ENCODE measurements around the gene TLN1. TPM values are rescaled to one million over a fixed set of nuclear protein-coding genes. Genes with fewer than 3 reads are reported as not detected.

TLN1 gene
- total and polyA plus RNA-seq, 2 experiments from 2014 or later, result 21.5 to 120 TPM

GRCh38 chr9:35689542-35690293 is 42.3 kb downstream of the TLN1 start, which contains the start of gene TPM2:
TSS of gene TPM2 (minus strand) at chr9:35689925. CDS start at chr9:35689817, 108 bp downstream.
- peak; percentile 23 for TF ChIP-seq REST (IDR thresholded peaks at IDR 0.05; ENCODE audit: unreplicated experiment)
- TF ChIP-seq CREB1 (CRISPR knock-in tag; IDR thresholded peaks at IDR 0.05; ENCODE audit: low read depth), result 0 out of 2 replicates have a peak, but pooled peaks have one; percentile 31
- TF ChIP-seq CTCF (conservative IDR thresholded peaks at IDR 0.05; ENCODE audit: low read depth in 2 of 2), result no peak
- TF ChIP-seq POLR2AphosphoS5 (IDR thresholded peaks at IDR 0.05; ENCODE audit: low read depth), result peak; percentile 98
- TF ChIP-seq ZNF114 (CRISPR knock-in tag; IDR thresholded peaks at IDR 0.05), result no peak
- Histone ChIP-seq H3F3A (replicated peaks; ENCODE audit: low read depth) (0 out of 2 replicates have a peak, but pooled peaks cover 4% of the 10 kb centered on the region), H3K27ac (ENCODE audit: low read depth) (peak within 1 kb of the TSS; percentile 87; the same call in 1 of the 2 replicates), H3K4me3 (peak within 1 kb of the TSS; percentile 94), H3K4me2 (peak within 1 kb of the TSS; percentile 96), H3K36me3 (ENCODE audit: insufficient read depth) (peaks cover 13% of the 10 kb centered on the region; the same call in 1 of the 2 replicates), H3K4me1 (ENCODE audit: insufficient read depth) (peaks cover 17% of the 10 kb centered on the region; the same call in 1 of the 2 replicates), H3K79me2 (replicated peaks; ENCODE audit: insufficient read depth) (peaks cover 22% of the 10 kb centered on the region), H3K9me2 (ENCODE audit: insufficient read depth) (no peaks in the 10 kb centered on the region), H2AFZ (peak within 1 kb of the TSS; percentile 92), H3K27me3 (ENCODE audit: insufficient read depth) (no peaks in the 10 kb centered on the region), H4K20me1 (replicated peaks; ENCODE audit: insufficient read depth) (peaks cover 6% of the 10 kb centered on the region; the same call in 1 of the 2 replicates)
- DNase-seq (ENCODE audit: low spot score), result peak; percentile 86
- peak within 1 kb of the TSS; percentile 95 for H3K4me3 Mint-ChIP-seq
- ATAC-seq, result peak; percentile 67
- H3K27me3 Mint-ChIP-seq (ENCODE audit: insufficient read depth, low read depth, poor library complexity), result peaks cover 3% of the 10 kb centered on the region
- peaks cover 33% of the 10 kb centered on the region for H3K4me1 Mint-ChIP-seq
- H3K9me3 Mint-ChIP-seq, result no peaks in the 10 kb centered on the region; the same call in 1 of the 3 replicates
- H3K27ac Mint-ChIP-seq, result peak within 1 kb of the TSS; percentile 93; the same call in 1 of the 2 replicates
- peaks cover 42% of the 10 kb centered on the region for H3K36me3 Mint-ChIP-seq (ENCODE audit: low read depth)
